Retinal pigment epithelial cell (primary cell): ENCODE measurements around the gene LRP2.

ENCODE experiments used
- DNase-seq: peaks from one replicate; pipeline ENCODE4 v3.0.0-alpha.2; 2010; ENCODE audit warnings: low read depth
- H3K4me3 ChIP-seq: 2 replicates; pipeline ENCODE4 v1.5.1; 2011; ENCODE audit warnings: mild to moderate bottlenecking, low read length, control low read depth, moderate library complexity
- CTCF ChIP-seq: conservative IDR thresholded peaks from 2 replicates; pipeline ENCODE4 v1.5.1; 2011; ENCODE audit warnings: low read depth, low read length, control low read depth, inconsistent platforms

The LRP2 gene

DNA sequence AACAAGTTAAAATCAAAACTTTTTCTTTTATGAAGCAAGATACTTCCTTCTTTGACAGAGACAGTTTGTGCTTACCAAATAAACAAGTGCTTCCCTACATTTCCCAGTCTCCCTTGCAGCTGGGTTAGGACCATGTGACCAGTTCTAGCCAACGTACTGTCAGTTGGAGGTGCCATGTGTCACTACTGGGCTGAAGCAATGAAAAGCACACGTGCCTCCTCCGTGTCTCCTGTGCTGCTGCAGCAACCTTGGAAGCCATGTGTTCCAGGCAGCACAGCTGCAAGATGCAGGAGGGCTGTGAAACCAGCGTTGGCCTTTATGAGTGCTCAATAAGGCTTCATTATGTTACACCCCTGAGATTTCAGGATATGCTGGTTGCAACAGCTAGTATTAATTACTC is 199.7 kb downstream of the LRP2 start:
- DNase-seq: no peak
- H3K4me3 ChIP-seq: no peak overlapping the region
- no peak for TF ChIP-seq CTCF

- H3K4me3 ChIP-seq: no peak overlapping the region
- DNase-seq: no peak
- TF ChIP-seq CTCF: no peak
Measured at GRCh38 chr2:169160926-169161481, 201.3 kb downstream of the LRP2 start.

- H3K4me3 ChIP-seq: no peak overlapping the region
- no peak for TF ChIP-seq CTCF
- DNase-seq: peak; percentile 37
Measured at GRCh38 chr2:169159686-169160085, 202.6 kb downstream of the LRP2 start.

GRCh38 chr2:169158874-169159273 is 203.5 kb downstream of the LRP2 start:
- no peak for DNase-seq
- no peak overlapping the region for H3K4me3 ChIP-seq
- TF ChIP-seq CTCF: no peak

GRCh38 chr2:169146220-169146619 is 216.1 kb downstream of the LRP2 start:
- no peak for TF ChIP-seq CTCF
- no peak for DNase-seq
- H3K4me3 ChIP-seq: no peak overlapping the region

DNA sequence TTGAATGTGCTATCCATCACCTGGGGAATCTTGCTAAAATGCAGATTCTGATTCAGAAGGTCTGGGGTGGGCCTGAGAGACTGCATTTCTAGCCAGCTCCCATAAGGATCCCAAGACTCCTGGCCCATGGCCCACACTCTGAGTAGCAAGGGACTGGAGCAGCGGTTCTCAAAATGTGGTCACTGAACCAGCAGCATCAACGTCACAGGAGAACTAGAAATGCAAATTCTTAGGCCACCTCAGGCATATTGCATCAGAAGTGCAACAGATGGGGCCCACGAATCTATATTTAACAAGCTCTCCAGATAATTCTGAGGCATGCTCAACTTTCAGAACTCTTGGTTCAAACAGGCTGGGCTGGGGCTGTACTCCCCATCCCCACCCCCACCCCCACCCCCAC is 218.3 kb downstream of the LRP2 start:
- H3K4me3 ChIP-seq: no peak overlapping the region
- DNase-seq: no peak
- TF ChIP-seq CTCF: no peak

DNA sequence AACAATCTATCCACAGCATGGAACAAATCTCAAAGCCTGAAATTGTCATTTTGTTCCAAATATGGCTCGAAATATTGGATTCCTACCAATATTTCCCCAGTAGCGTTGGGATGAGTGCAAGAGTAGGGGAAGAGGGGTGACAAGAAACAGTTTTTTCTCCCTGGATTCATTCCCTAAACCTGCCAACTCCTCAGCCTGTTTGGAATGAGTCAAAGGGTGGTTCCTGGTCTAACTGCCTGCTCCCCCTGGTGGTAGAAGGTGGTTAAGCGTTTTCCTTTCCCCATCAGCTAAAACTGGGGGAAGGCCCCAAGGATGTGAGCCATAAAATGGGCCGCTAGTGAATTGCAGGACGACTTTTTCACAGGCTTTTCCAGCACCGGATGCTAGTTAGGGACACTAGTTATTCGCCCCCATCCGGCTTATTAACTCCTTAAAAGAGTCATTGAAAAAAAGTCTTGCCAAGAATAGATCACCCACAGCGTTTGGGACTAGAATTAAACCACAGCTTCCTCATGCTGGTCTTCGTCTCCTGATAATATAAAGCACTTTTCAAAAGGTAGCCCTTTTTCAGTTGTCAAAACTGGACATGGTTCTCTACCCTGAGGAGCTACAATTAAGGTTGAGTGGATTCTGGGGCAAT is 220.5 kb downstream of the LRP2 start:
- DNase-seq: no peak
- TF ChIP-seq CTCF: peak; percentile 98
- no peak overlapping the region for H3K4me3 ChIP-seq
